GM21381 (cell line): ENCODE measurements around the gene PRXL2C.
"Not testable (repeated sequence)": the region's sequence is repeated elsewhere in the genome, so short reads cannot be mapped to it uniquely, and the experiment has no call there.

Experiments used
- ATAC-seq: cut with Tn5 transposase; IDR thresholded peaks from one replicate; pipeline ENCODE4 v1.9.1; 2021; ENCODE audit warnings: mild to moderate bottlenecking, moderate library complexity; ENCODE audit not compliant: unreplicated experiment

The PRXL2C gene

DNA sequence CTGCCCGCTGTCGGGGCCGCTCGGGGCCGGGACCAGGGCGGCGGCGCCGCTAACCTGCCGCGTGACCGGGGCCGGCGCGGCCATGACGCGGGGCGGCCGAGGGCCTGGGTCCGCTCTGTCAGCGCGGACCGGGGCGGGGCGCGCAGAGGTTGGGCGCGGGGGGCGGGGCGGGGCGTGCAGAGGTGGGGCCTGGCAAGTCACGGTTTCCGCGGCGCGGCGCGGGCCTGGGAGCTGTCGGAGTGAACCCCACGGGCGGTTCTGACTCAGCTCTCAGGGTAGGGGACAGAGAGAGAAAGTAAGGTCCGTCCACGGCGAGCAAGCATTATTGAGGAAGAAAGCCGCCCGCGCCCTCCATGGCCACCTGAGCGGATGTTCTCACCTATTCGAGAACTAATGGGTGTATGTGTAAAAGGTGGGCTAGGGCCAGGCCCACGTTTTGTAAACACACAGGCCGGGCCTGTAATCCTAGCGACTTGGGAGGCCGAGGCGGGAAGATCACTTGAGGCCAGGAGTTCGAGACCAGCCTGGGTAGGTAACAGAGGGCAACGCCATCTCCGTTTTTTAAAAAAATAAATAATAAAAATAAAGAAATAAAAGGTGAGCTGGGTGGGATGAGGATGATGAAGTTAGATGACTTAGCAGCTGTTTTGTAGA, at the start of gene PRXL2C:
TSS of gene PRXL2C (minus strand) at position 120 of the 654 bp plus-strand sequence. CDS start at position 84, 36 bp downstream.
- ATAC-seq: peak; percentile 78

DNA sequence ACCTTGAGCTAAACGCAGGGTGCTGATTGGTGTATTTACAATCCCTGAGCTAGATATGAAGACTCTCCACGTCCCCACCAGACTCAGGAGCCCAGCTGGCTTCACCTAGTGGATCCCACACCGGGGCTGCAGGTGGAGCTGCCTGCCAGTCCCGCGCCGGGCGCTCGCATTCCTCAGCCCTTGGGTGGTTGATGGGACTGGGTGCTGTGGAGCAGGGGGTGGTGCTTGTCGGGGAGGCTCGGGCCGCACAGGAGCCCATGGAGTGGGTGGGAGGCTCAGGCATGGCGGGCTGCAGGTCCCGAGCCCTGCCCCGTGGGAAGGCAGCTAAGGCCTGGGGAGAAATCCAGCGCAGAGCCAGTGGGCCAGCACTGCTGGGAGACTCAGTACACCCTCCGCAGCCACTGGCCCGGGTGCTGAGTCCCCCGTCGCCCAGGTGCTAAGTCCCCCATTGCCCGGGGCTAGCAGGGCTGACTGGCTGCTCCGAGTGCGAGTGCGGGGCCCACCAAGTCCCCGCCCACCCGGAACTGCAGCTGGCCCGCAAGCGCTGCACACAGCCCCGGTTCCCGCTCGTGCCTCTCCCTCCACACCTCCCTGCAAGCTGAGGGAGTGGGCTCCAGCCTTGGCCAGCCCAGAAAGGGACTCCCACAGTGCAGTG, 45.7 kb upstream of the PRXL2C start:
- not testable (repeated sequence) for ATAC-seq

GRCh38 chr9:96691326-96691725, 36.2 kb upstream of the PRXL2C start:
- ATAC-seq: no peak

DNA sequence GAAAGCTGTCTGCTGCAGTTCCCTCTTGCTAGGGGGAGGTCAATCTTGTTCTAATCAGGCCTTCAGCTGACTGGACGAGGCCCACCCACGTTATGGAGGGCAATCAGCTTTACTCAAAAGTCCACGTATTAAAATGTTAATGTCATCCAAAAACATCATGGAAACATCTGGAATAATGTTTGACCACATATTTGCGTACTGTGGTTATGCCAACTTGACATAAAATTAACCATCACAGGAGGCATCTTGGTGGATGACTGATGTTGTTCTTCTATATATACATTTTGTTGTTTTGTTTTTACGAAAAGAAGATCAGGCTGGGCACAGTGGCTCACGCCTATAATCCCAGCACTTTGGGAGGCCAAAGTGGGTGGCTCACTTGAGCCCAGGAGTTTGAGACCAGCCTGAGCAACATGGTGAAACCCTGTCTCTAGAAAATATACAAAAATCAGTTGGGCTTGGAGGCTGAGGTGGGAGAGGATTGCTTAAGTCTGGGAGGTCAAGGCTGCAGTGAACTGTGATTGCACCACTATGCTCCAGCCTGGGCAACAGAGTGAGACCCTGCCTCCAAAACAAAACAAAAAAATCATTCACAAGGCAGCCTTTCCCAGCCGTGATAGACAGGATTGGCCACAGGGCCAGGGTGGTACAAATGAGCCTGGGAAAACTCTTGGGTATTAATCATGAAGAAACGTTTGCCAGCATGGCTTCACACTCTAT, 33.8 kb upstream of the PRXL2C start:
- no peak for ATAC-seq

GRCh38 chr9:96688187-96688586, 33.1 kb upstream of the PRXL2C start:
- no peak for ATAC-seq

DNA sequence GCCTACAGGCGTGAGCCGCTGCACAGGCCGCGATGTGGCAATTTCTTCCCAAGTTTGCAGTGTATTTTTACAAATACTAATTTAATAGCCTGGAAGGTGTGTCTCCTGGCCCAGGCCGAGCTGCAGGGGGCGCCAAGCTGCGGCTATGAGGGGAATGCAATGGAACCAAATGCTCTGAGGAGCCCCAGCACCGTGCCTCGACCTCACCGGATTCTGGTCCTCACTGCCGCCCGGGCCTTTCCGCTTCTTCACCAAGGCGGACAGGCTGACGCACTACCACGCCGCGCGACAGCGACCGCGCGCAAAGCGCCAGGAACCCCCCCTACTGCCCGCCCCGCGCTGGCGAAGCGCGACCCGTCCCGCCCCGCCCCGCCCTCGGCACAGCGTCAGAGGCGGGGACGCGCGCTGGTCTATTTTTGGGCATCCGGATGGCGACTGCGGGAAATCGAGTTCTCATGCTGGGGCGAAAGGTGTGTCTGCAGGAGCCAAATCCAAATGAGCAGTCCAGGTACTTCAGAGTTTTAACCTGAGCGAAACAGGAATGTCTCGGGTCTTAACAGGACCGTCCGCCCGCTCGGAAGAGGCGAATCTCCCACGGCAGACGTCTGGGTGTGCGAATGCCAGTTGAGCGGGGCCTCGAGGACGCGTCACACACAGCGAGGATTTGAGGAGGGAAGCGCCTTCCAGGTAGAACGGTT, 31.7 kb upstream of the PRXL2C start:
- ATAC-seq: no peak

- no peak for ATAC-seq
These were observed 25.8 kb upstream of the PRXL2C start for GRCh38 chr9:96680812-96681499.

DNA sequence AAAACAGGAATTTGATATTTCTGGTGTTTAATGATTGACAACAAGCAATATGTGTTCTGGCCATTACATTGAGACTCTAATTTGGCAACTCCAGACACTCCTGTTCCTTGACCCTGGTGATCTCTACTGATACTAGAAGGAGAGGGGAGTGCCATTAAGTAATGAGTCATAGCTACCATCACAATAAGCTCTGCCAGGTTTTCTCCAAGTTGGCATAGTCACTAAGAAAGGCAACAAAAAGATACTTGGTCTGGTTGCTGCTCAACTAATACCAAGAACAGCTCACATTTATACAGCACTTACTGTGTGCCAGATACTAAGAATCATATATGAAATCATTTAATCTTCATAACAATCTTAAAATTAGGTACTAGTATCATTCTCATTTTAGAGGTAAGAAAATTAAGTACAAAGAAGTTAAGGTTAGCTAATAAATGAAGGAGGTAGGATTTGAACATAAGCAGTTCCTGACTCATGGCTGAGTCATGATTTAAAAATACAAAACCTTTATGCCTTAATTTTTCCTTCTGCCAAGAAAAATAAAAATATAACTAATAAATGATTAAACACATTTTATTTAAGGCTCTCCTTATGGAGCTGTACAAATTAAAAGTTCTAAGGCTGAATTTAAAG, 19.9 kb upstream of the PRXL2C start:
- ATAC-seq: no peak

DNA sequence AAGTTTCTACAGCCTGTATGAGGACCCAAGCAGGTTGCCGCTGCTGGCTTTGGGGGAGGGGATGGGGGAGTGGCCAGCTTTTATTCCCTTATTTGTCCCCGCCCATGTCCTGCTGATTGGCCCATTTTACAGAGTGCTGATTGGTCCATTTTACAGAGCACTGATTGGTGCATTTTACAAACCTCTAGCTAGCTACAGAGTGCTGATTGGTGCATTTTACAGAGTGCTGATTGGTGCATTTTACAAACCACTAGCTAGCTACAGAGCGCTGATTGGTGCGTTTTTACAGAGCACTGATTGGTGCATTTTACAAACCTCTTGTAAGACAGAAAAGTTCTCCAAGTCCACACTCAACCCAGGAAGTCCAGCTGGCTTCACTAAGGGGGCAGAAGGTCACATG, 18.7 kb upstream of the PRXL2C start:
- ATAC-seq: not testable (repeated sequence)

DNA sequence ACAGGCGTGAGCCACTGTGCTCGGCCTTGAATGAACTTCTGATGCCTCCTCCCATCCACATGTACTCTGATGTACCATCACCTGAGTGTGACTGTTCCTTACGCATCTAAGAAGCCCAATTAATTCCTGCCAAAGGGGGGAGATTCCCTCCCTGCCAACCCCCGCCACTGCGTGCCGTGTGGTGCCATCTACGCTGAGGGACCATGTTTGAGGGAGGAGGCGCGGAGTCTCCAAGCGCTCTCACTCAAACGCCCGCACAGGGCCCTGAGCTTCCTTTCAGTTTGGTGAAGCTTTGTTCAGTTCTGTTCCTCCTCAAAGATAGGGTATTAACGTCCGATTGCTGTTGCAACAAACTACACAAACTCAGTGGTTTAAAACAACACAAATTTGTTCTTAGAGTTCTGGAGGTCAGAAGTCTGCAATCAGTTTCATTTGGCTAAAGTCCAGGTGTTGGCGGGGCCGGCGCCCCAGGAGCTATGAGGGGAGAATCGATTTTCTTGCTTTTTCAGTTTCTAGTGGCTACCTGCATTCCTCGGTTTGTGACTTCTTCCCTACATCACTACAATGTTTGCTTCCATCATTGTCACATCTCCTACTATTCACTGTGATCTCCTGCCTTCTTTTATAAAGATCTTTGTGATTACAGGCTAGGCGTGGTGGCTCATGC, 13.9 kb upstream of the PRXL2C start:
- ATAC-seq: no peak

DNA sequence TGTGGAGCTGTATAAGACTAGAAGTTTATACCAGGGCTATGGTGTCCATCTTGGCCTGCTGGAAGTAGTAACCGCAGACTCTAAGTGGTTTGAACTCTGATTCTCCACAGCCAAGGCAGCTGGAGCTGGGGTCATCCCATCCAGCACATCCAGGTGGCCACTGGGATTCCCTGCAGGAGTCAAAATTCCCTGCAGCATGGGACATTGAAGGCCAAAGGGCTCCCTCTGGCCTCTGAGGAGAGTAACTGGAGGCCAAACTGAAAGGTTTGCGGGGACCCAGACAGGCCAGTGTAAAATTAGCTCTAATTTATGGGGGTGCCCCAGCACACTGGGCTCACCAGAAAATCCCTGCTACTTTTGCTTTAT, 12.2 kb upstream of the PRXL2C start:
- ATAC-seq: no peak

GRCh38 chr9:96666653-96667362, 11.7 kb upstream of the PRXL2C start:
- peak; percentile 82 for ATAC-seq

- no peak for ATAC-seq
These were observed 10.7 kb upstream of the PRXL2C start for GRCh38 chr9:96665789-96666188.

DNA sequence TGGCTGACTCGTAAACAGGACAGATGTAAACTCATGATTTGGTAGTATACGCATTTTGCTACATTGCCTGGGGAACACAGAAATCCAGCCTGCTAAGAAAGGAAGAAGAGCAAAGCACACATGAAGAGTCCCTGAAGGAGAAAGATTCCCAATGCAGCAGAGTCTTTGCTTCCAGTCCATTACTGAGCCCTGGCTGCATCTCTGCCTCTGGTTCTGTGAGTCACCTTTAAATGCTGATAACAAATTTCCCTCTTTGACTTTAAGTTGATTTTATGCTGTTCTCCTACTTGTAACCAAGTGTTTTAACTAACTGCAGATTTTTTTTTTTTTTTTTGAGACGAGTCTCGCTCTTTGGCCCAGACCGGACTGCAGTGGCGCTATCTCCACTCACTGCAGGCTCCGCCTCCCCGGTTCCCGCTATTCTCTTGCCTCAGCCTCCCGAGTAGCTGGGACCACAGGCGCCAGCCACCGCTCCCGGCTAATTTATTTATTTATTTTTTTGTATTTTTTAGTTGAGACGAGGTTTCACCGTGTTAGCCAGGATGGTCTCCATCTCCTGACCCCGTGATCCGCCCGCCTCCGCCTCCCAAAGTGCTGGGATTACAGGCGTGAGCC, 8.5 kb upstream of the PRXL2C start:
- no peak for ATAC-seq

DNA sequence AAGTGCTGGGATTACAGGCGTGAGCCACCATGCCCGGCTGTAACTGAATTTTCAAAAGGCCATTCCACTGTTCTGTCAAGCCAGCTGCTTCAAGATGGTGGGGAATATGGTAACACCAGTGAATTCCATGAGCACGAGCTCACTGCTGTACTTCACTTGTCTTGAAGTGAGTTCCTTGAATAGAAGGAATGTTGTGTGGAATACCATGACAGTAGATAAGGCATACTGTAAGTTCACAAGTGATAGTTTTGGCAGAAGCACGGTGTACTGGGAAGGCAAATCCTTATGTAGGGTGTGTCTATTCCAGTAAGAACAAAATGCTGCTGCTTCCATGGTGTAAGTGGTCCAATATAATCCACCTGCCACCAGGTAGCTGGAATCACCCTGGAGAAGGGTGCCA, 6.6 kb upstream of the PRXL2C start:
- no peak for ATAC-seq

- ATAC-seq: no peak
These were observed 5.7 kb upstream of the PRXL2C start for GRCh38 chr9:96660692-96661248.

- ATAC-seq: peak; percentile 56
These were observed 493 bp downstream of the PRXL2C start for GRCh38 chr9:96654450-96655197.

DNA sequence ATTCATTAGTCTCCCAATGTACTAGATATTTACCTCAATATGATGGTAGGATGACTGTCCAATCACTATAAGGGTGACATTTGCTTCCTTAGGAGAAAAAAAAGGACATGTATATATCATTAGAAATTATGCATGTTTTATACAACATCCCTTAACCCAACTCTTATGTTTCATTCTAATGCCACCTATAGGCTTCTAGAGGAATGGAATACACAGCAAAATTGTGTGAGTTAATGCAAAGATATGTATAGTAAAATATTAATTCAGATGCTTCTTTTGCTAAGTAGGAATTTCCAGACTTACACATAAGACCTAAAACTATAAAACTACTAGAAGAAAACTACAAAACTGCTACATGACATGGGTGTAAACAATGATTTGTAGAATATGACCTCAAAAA, 3.5 kb downstream of the PRXL2C start:
- ATAC-seq: no peak
